ENCODE data around the gene SEMA3B. TPM values are rescaled to one million over a fixed set of nuclear protein-coding genes. Genes with fewer than 3 reads are reported as not detected.

The SEMA3B gene
- total RNA-seq, 1 experiment from 2014 or later, result 7.3 TPM

DNA sequence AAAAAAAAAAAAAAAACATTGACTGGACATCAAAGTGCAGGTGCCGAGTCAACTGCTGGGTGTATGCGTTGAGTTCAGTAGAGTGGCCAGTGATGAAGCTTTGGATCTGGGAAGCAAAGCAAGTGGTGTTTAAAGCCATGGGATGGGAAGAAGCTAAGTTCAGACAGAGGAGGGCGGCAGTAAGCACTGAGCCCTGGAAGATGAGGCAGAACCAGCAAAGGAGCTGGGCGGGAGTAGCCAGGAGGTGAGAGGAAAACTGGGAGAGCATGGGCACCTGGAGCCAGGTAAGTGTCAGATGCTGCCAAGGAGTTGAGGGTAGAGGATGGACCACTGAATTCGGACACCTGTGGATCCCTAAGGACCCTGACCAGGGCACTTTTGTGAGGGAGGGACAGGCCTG lies 44.3 kb upstream of the SEMA3B start:
- H3K9me3 Mint-ChIP-seq, result no peaks in the 10 kb centered on the region
- H3K4me3 Mint-ChIP-seq, result no peak overlapping the region
- ChIA-PET CTCF (interaction anchor here (0.7 to 17.1 kb wide), 28 partner anchors 9 to 349 kb away, joined by 3 to 604 read pairs (median 4); partner anchors contain the start of genes GNAI2, GNAT1, HYAL3 and NAA80), POLR2A (interaction anchor here (0.6 to 1.3 kb wide), 6 partner anchors 22 to 745 kb away, joined by 3 to 4 read pairs (median 4); partner anchors contain the start of gene HYAL1)
- H3K36me3 Mint-ChIP-seq, result no peaks in the 10 kb centered on the region
- H3K27me3 Mint-ChIP-seq (ENCODE audit: low read depth), result peaks cover 4% of the 10 kb centered on the region
- H3K4me1 Mint-ChIP-seq, result peaks cover 23% of the 10 kb centered on the region
- no peak for ATAC-seq
- H3K27ac Mint-ChIP-seq, result no peak overlapping the region
- DNase-seq (ENCODE audit: low spot score), result no peak
- no peak for TF ChIP-seq ETV6 (CRISPR knock-in tag; IDR thresholded peaks at IDR 0.05)
- no peak for TF ChIP-seq SOX15 (CRISPR knock-in tag; IDR thresholded peaks at IDR 0.05)
- TF ChIP-seq MXD4 (CRISPR knock-in tag; IDR thresholded peaks at IDR 0.05; ENCODE audit: borderline replicate concordance), result no peak
- TF ChIP-seq NFYB (CRISPR knock-in tag; conservative IDR thresholded peaks at IDR 0.05; ENCODE audit: low read depth), result no peak
- no peak for TF ChIP-seq CREM (CRISPR knock-in tag; IDR thresholded peaks at IDR 0.05)
- TF ChIP-seq, protein P1, sequence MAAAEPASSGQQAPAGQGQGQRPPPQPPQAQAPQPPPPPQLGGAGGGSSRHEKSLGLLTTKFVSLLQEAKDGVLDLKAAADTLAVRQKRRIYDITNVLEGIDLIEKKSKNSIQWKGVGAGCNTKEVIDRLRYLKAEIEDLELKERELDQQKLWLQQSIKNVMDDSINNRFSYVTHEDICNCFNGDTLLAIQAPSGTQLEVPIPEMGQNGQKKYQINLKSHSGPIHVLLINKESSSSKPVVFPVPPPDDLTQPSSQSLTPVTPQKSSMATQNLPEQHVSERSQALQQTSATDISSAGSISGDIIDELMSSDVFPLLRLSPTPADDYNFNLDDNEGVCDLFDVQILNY (CRISPR knock-in tag; IDR thresholded peaks at IDR 0.05), result no peak
- TF ChIP-seq, protein P2, sequence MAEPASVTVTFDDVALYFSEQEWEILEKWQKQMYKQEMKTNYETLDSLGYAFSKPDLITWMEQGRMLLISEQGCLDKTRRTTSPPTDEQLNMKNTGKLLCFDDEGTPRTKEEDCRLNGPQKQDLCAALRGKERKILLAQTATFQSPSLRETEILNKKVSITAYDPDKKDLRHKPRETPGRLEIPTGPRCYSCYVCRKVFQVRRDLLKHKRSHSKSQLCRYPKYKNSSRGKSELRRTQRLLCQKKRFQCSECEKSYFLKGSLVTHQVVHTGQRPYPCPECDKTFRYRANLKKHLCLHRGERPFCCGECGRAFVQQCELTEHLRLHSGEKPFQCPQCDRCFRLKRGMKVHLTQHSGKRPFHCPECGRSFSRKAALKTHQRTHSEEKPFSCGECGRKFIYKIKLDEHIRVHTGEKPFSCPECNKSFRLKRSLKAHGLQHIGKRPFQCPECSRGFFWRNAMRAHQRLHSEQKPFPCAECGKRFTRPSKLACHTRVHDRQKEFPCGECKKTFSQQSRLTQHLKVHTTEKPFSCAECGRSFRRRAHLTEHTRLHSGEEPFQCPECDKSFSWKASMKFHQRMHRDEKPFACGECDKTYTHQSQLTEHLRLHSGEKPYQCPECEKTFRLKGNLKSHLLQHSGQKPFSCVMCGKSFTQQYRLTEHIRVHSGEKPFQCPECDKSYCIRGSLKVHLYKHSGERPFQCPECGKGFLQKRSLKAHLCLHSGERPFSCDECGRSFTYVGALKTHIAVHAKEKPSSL (CRISPR knock-in tag; conservative IDR thresholded peaks at IDR 0.05), result no peak
- no peak for TF ChIP-seq ESRRA (CRISPR knock-in tag; IDR thresholded peaks at IDR 0.05; ENCODE audit: borderline replicate concordance)
- no peak for TF ChIP-seq USF1 (CRISPR knock-in tag; IDR thresholded peaks at IDR 0.05)
- TF ChIP-seq ZNF317 (CRISPR knock-in tag; IDR thresholded peaks at IDR 0.05; ENCODE audit: borderline replicate concordance, low read depth), result no peak
- no peak for TF ChIP-seq FOXK1 (CRISPR knock-in tag; IDR thresholded peaks at IDR 0.05)
- TF ChIP-seq, protein P3, sequence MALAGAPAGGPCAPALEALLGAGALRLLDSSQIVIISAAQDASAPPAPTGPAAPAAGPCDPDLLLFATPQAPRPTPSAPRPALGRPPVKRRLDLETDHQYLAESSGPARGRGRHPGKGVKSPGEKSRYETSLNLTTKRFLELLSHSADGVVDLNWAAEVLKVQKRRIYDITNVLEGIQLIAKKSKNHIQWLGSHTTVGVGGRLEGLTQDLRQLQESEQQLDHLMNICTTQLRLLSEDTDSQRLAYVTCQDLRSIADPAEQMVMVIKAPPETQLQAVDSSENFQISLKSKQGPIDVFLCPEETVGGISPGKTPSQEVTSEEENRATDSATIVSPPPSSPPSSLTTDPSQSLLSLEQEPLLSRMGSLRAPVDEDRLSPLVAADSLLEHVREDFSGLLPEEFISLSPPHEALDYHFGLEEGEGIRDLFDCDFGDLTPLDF (CRISPR knock-in tag; IDR thresholded peaks at IDR 0.05), result no peak
- TF ChIP-seq SMAD4 (CRISPR knock-in tag; IDR thresholded peaks at IDR 0.05), result no peak
- TF ChIP-seq ZNF512 (CRISPR knock-in tag; IDR thresholded peaks at IDR 0.05; ENCODE audit: borderline replicate concordance), result no peak
- no peak for TF ChIP-seq HMGA2 (CRISPR knock-in tag; IDR thresholded peaks at IDR 0.05)
- TF ChIP-seq NFATC4 (CRISPR knock-in tag; IDR thresholded peaks at IDR 0.05), result no peak
- TF ChIP-seq EMX1 (CRISPR knock-in tag; IDR thresholded peaks at IDR 0.05), result no peak
- TF ChIP-seq MAX (CRISPR knock-in tag; IDR thresholded peaks at IDR 0.05), result no peak; the same call in 1 of the 2 replicates

- Mint-ChIP-seq H3K4me3 (peak overlapping the region; percentile 96), H3K9me3 (no peaks in the 10 kb centered on the region), H3K4me1 (peaks cover 24% of the 10 kb centered on the region), H3K27ac (peak overlapping the region; percentile 92; the same call in 1 of the 2 replicates), H3K36me3 (no peaks in the 10 kb centered on the region), H3K27me3 (ENCODE audit: low read depth) (peaks cover 4% of the 10 kb centered on the region)
- POLR2A ChIA-PET, result interaction anchor here (0.9 to 3.1 kb wide), 5 partner anchors 9 to 38 kb away, joined by 3 to 22 read pairs (median 10); partner anchors contain the start of gene GNAI2
- DNase-seq (ENCODE audit: low spot score) (peak; percentile 28), ATAC-seq (peak; percentile 1)
- CTCF ChIA-PET, result interaction anchor here (0.6 to 17.1 kb wide), 35 partner anchors 9 to 534 kb away, joined by 3 to 604 read pairs (median 6); partner anchors contain the start of genes GNAI2, GNAT1, HYAL1 and SLC38A3
- no peak for TF ChIP-seq SMAD4 (CRISPR knock-in tag; IDR thresholded peaks at IDR 0.05)
- TF ChIP-seq MAX (CRISPR knock-in tag; IDR thresholded peaks at IDR 0.05), result peak; percentile 40; the same call in 1 of the 2 replicates
- TF ChIP-seq USF1 (CRISPR knock-in tag; IDR thresholded peaks at IDR 0.05), result no peak
- TF ChIP-seq, protein P4, sequence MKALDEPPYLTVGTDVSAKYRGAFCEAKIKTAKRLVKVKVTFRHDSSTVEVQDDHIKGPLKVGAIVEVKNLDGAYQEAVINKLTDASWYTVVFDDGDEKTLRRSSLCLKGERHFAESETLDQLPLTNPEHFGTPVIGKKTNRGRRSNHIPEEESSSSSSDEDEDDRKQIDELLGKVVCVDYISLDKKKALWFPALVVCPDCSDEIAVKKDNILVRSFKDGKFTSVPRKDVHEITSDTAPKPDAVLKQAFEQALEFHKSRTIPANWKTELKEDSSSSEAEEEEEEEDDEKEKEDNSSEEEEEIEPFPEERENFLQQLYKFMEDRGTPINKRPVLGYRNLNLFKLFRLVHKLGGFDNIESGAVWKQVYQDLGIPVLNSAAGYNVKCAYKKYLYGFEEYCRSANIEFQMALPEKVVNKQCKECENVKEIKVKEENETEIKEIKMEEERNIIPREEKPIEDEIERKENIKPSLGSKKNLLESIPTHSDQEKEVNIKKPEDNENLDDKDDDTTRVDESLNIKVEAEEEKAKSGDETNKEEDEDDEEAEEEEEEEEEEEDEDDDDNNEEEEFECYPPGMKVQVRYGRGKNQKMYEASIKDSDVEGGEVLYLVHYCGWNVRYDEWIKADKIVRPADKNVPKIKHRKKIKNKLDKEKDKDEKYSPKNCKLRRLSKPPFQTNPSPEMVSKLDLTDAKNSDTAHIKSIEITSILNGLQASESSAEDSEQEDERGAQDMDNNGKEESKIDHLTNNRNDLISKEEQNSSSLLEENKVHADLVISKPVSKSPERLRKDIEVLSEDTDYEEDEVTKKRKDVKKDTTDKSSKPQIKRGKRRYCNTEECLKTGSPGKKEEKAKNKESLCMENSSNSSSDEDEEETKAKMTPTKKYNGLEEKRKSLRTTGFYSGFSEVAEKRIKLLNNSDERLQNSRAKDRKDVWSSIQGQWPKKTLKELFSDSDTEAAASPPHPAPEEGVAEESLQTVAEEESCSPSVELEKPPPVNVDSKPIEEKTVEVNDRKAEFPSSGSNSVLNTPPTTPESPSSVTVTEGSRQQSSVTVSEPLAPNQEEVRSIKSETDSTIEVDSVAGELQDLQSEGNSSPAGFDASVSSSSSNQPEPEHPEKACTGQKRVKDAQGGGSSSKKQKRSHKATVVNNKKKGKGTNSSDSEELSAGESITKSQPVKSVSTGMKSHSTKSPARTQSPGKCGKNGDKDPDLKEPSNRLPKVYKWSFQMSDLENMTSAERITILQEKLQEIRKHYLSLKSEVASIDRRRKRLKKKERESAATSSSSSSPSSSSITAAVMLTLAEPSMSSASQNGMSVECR (CRISPR knock-in tag; IDR thresholded peaks at IDR 0.05; ENCODE audit: borderline replicate concordance), result peak; percentile 36; the same call in 1 of the 2 replicates
- peak; percentile 65; the same call in 1 of the 2 replicates for TF ChIP-seq ZBTB21 (CRISPR knock-in tag; IDR thresholded peaks at IDR 0.05; ENCODE audit: borderline replicate concordance)
- TF ChIP-seq ATF3 (CRISPR knock-in tag; conservative IDR thresholded peaks at IDR 0.05), result no peak
These were observed 42.0 kb upstream of the SEMA3B start for GRCh38 chr3:50226888-50227389.
